Stomach smooth muscle (tissue), 2 donors: Measurements from ENCODE around the gene OVCA2.
"Not testable (repeated sequence)": the region's sequence is repeated elsewhere in the genome, so short reads cannot be mapped to it uniquely, and the experiment has no call there.

ENCODE experiments used
- H3K27ac ChIP-seq: one replicate; pipeline ENCODE4 v1.7.0; 2013; ENCODE audit warnings: mild to moderate bottlenecking, low read length, inconsistent platforms
- H3K27me3 ChIP-seq, 2 donors: one replicate each; pipeline ENCODE4 v1.7.0; 2013; ENCODE audit warnings: low read length in 2 of 2; ENCODE audit not compliant: insufficient read depth in 2 of 2, control insufficient read depth in 1 of 2
- H3K36me3 ChIP-seq, 2 donors: one replicate each; pipeline ENCODE4 v1.7.0; 2013; ENCODE audit warnings: low read length in 2 of 2; ENCODE audit not compliant: control insufficient read depth in 2 of 2, insufficient read depth in 2 of 2
- H3K4me1 ChIP-seq: one replicate; pipeline ENCODE4 v1.7.0; 2013; ENCODE audit warnings: low read length; ENCODE audit not compliant: control insufficient read depth, insufficient read depth
- H3K4me3 ChIP-seq, 2 donors: one replicate each; pipeline ENCODE4 v1.7.0; 2013; ENCODE audit warnings: low read length in 2 of 2
- H3K9ac ChIP-seq, 2 donors: one replicate each; pipeline ENCODE4 v1.7.0; 2013; ENCODE audit warnings: low read length in 2 of 2, mild to moderate bottlenecking in 1 of 2
- H3K9me3 ChIP-seq, 2 donors: one replicate each; pipeline ENCODE4 v1.7.0; 2013; ENCODE audit warnings: low read length in 2 of 2; ENCODE audit not compliant: control insufficient read depth in 2 of 2
- donor health status: healthy.
- donor health status: Pancreatic carcinoma.

OVCA2 gene

GRCh38 chr17:2002767-2003329 is 39.0 kb upstream of the OVCA2 start:
- no peak overlapping the region for H3K9ac ChIP-seq
- no peak overlapping the region for H3K27ac ChIP-seq
- no peak overlapping the region for H3K4me3 ChIP-seq
- no peaks in the 10 kb centered on the region for H3K9me3 ChIP-seq
- H3K27me3 ChIP-seq = no peaks in the 10 kb centered on the region
- peaks cover 23% of the 10 kb centered on the region for H3K4me1 ChIP-seq
- H3K36me3 ChIP-seq = no peaks in the 10 kb centered on the region

GRCh38 chr17:2003525-2003924 is 38.3 kb upstream of the OVCA2 start:
- H3K9ac ChIP-seq = no peak overlapping the region
- H3K4me1 ChIP-seq = peaks cover 17% of the 10 kb centered on the region
- no peaks in the 10 kb centered on the region for H3K9me3 ChIP-seq
- no peaks in the 10 kb centered on the region for H3K36me3 ChIP-seq
- H3K4me3 ChIP-seq = no peak overlapping the region
- no peaks in the 10 kb centered on the region for H3K27me3 ChIP-seq
- H3K27ac ChIP-seq = no peak overlapping the region

- H3K4me1 ChIP-seq = peaks cover 9% of the 10 kb centered on the region
- no peak overlapping the region for H3K27ac ChIP-seq
- no peaks in the 10 kb centered on the region for H3K36me3 ChIP-seq
- H3K9ac ChIP-seq = no peak overlapping the region
- H3K4me3 ChIP-seq = no peak overlapping the region
- no peaks in the 10 kb centered on the region for H3K27me3 ChIP-seq
- H3K9me3 ChIP-seq = no peaks in the 10 kb centered on the region
Observed at GRCh38 chr17:2004435-2004952, 37.3 kb upstream of the OVCA2 start.

- H3K27ac ChIP-seq = no peak overlapping the region
- no peak overlapping the region for H3K9ac ChIP-seq
- H3K27me3 ChIP-seq = peaks cover 0 to 4% of the 10 kb centered on the region in 2 donors
- H3K4me3 ChIP-seq = no peak overlapping the region
- H3K36me3 ChIP-seq = no peaks in the 10 kb centered on the region
- H3K4me1 ChIP-seq = peaks cover 5% of the 10 kb centered on the region
- no peaks in the 10 kb centered on the region for H3K9me3 ChIP-seq
Observed at GRCh38 chr17:2008332-2009126, 33.3 kb upstream of the OVCA2 start.

GRCh38 chr17:2009737-2010136 is 32.1 kb upstream of the OVCA2 start:
- Histone ChIP-seq H3K27me3 (peaks cover 0 to 4% of the 10 kb centered on the region in 2 donors), H3K36me3 (no peaks in the 10 kb centered on the region), H3K27ac (no peak overlapping the region), H3K4me3 (no peak overlapping the region), H3K9me3 (no peaks in the 10 kb centered on the region), H3K9ac (no peak overlapping the region), H3K4me1 (peaks cover 5% of the 10 kb centered on the region)

GRCh38 chr17:2011411-2012371 is 30.1 kb upstream of the OVCA2 start:
- Histone ChIP-seq H3K4me3 (no peak overlapping the region), H3K9me3 (no peaks in the 10 kb centered on the region), H3K9ac (no peak overlapping the region), H3K27ac (no peak overlapping the region), H3K4me1 (peaks cover 5% of the 10 kb centered on the region), H3K36me3 (no peaks in the 10 kb centered on the region), H3K27me3 (peaks cover 0 to 8% of the 10 kb centered on the region in 2 donors)

GRCh38 chr17:2012499-2012898 is 29.3 kb upstream of the OVCA2 start:
- no peaks in the 10 kb centered on the region for H3K36me3 ChIP-seq
- H3K27me3 ChIP-seq = peaks cover 2 to 10% of the 10 kb centered on the region in 2 donors
- no peak overlapping the region for H3K4me3 ChIP-seq
- H3K27ac ChIP-seq = no peak overlapping the region
- no peaks in the 10 kb centered on the region for H3K9me3 ChIP-seq
- H3K9ac ChIP-seq = no peak overlapping the region
- H3K4me1 ChIP-seq = peaks cover 5% of the 10 kb centered on the region

GRCh38 chr17:2013220-2013993 is 28.4 kb upstream of the OVCA2 start:
- H3K9me3 ChIP-seq, H3K36me3 ChIP-seq, H3K9ac ChIP-seq, H3K4me3 ChIP-seq, H3K4me1 ChIP-seq, H3K27ac ChIP-seq: not testable (repeated sequence)
- peaks cover 8 to 19% of the 10 kb centered on the region in 2 donors for H3K27me3 ChIP-seq

GRCh38 chr17:2013994-2014317 is 27.9 kb upstream of the OVCA2 start:
- no peaks in the 10 kb centered on the region for H3K9me3 ChIP-seq
- no peak overlapping the region for H3K9ac ChIP-seq
- peaks cover 11 to 20% of the 10 kb centered on the region in 2 donors for H3K27me3 ChIP-seq
- H3K27ac ChIP-seq = no peak overlapping the region
- no peaks in the 10 kb centered on the region for H3K36me3 ChIP-seq
- no peak overlapping the region for H3K4me3 ChIP-seq
- peaks cover 5% of the 10 kb centered on the region for H3K4me1 ChIP-seq

GRCh38 chr17:2015314-2015713 is 26.5 kb upstream of the OVCA2 start:
- no peaks in the 10 kb centered on the region for H3K36me3 ChIP-seq
- no peak overlapping the region for H3K27ac ChIP-seq
- peaks cover 11 to 20% of the 10 kb centered on the region in 2 donors for H3K27me3 ChIP-seq

More at GRCh38 chr17:2015314-2015713, 26.5 kb upstream of the OVCA2 start:
- no peak overlapping the region for H3K4me3 ChIP-seq
- H3K9me3 ChIP-seq = no peaks in the 10 kb centered on the region
- no peak overlapping the region for H3K9ac ChIP-seq
- peaks cover 5% of the 10 kb centered on the region for H3K4me1 ChIP-seq
